ENCODE measurements around the gene HPCAL1. TPM values are rescaled to one million over a fixed set of nuclear protein-coding genes. Genes with fewer than 3 reads are reported as not detected.

HPCAL1 gene
- total RNA-seq, 2 donors from 2014 or later = 64.5 to 85.7 TPM

GRCh38 chr2:10389573-10389972 is 86.9 kb downstream of the HPCAL1 start:
- no peak overlapping the region for H3K27ac ChIP-seq
- peaks cover 12% of the 10 kb centered on the region for H3K4me1 ChIP-seq
- intact Hi-C loops (cut with DNase I) = no loop called here
- H3K36me3 ChIP-seq = no peaks in the 10 kb centered on the region
- no peak for DNase-seq
- H3K27me3 ChIP-seq = no peaks in the 10 kb centered on the region
- H3K4me3 ChIP-seq = no peak overlapping the region
- no peaks in the 10 kb centered on the region for H3K9me3 ChIP-seq
- H3K9ac ChIP-seq (ENCODE audit: low read depth in 2 of 2, low read length in 2 of 2) = no peak overlapping the region
- no peak for TF ChIP-seq CTCF (IDR thresholded peaks at IDR 0.05)

GRCh38 chr2:10390369-10390801 is 87.7 kb downstream of the HPCAL1 start:
- H3K27ac ChIP-seq = no peak overlapping the region

GRCh38 chr2:10392100-10392499 is 89.4 kb downstream of the HPCAL1 start:
- no peaks in the 10 kb centered on the region for H3K27me3 ChIP-seq
- no peak overlapping the region for H3K4me3 ChIP-seq
- H3K9ac ChIP-seq (ENCODE audit: low read depth in 2 of 2, low read length in 2 of 2) = no peak overlapping the region
- H3K36me3 ChIP-seq = no peaks in the 10 kb centered on the region
- no peaks in the 10 kb centered on the region for H3K9me3 ChIP-seq
- no peak overlapping the region for H3K27ac ChIP-seq
- no peak for TF ChIP-seq CTCF (IDR thresholded peaks at IDR 0.05)
- peaks cover 12% of the 10 kb centered on the region for H3K4me1 ChIP-seq
- intact Hi-C loops (cut with DNase I) = no loop called here
- no peak for DNase-seq

More at GRCh38 chr2:10390369-10390801, 87.7 kb downstream of the HPCAL1 start:
- TF ChIP-seq CTCF (IDR thresholded peaks at IDR 0.05) = no peak
- H3K4me3 ChIP-seq = no peak overlapping the region
- no peaks in the 10 kb centered on the region for H3K36me3 ChIP-seq
- H3K9ac ChIP-seq (ENCODE audit: low read depth in 2 of 2, low read length in 2 of 2) = no peak overlapping the region
- H3K9me3 ChIP-seq = no peaks in the 10 kb centered on the region
- no peak for DNase-seq
- intact Hi-C loops (cut with DNase I) = no loop called here
- H3K27me3 ChIP-seq = no peaks in the 10 kb centered on the region
- peaks cover 12% of the 10 kb centered on the region for H3K4me1 ChIP-seq

- H3K9ac ChIP-seq (ENCODE audit: low read depth in 2 of 2, low read length in 2 of 2) = no peak overlapping the region
- no peak overlapping the region for H3K27ac ChIP-seq
- no peaks in the 10 kb centered on the region for H3K36me3 ChIP-seq
- no peak for TF ChIP-seq CTCF (IDR thresholded peaks at IDR 0.05)
- intact Hi-C loops (cut with DNase I) = no loop called here
- H3K27me3 ChIP-seq = no peaks in the 10 kb centered on the region
- no peaks in the 10 kb centered on the region for H3K9me3 ChIP-seq
- H3K4me1 ChIP-seq = peaks cover 12% of the 10 kb centered on the region
- no peak overlapping the region for H3K4me3 ChIP-seq
- no peak for DNase-seq
These were observed 89.8 kb downstream of the HPCAL1 start for GRCh38 chr2:10392548-10392947.

GRCh38 chr2:10392951-10393639 is 90.4 kb downstream of the HPCAL1 start:
- H3K27ac ChIP-seq = peak overlapping the region; percentile 4

More at GRCh38 chr2:10392951-10393639, 90.4 kb downstream of the HPCAL1 start:
- intact Hi-C loops (cut with DNase I) = no loop called here
- no peak for DNase-seq
- no peaks in the 10 kb centered on the region for H3K9me3 ChIP-seq
- no peaks in the 10 kb centered on the region for H3K36me3 ChIP-seq
- H3K9ac ChIP-seq (ENCODE audit: low read depth in 2 of 2, low read length in 2 of 2) = no peak overlapping the region
- H3K4me1 ChIP-seq = peaks cover 12% of the 10 kb centered on the region
- H3K27me3 ChIP-seq = no peaks in the 10 kb centered on the region
- no peak overlapping the region for H3K4me3 ChIP-seq
- no peak for TF ChIP-seq CTCF (IDR thresholded peaks at IDR 0.05)
